Measurements from ENCODE around the gene DLGAP3.
"Not testable (repeated sequence)": the region's sequence is repeated elsewhere in the genome, so short reads cannot be mapped to it uniquely, and the experiment has no call there.

The DLGAP3 gene

GRCh38 chr1:34965597-34965996 lies 36.1 kb upstream of the DLGAP3 start:
- DNase-seq (ENCODE audit: insufficient read length) (no peak), FAIRE-seq (no peak)
- TF ChIP-seq TAF1 (IDR thresholded peaks at IDR 0.05; ENCODE audit: borderline replicate concordance, low read depth, low read length) (no peak), POLR2A (IDR thresholded peaks at IDR 0.05; ENCODE audit: low read depth, low read length) (no peak), POLR2AphosphoS5 (IDR thresholded peaks at IDR 0.05; ENCODE audit: low read depth, low read length) (no peak)

- DNase-seq (ENCODE audit: insufficient read length) (no peak), FAIRE-seq (no peak)
- no peak for TF ChIP-seq TAF1 (IDR thresholded peaks at IDR 0.05; ENCODE audit: borderline replicate concordance, low read depth, low read length)
- no peak for TF ChIP-seq POLR2AphosphoS5 (IDR thresholded peaks at IDR 0.05; ENCODE audit: low read depth, low read length)
- no peak for TF ChIP-seq POLR2A (IDR thresholded peaks at IDR 0.05; ENCODE audit: low read depth, low read length)
These were observed 21.0 kb upstream of the DLGAP3 start for GRCh38 chr1:34950428-34950827.

GRCh38 chr1:34948739-34949138 lies 19.3 kb upstream of the DLGAP3 start:
- not testable (repeated sequence) for FAIRE-seq; DNase-seq (ENCODE audit: insufficient read length)

DNA sequence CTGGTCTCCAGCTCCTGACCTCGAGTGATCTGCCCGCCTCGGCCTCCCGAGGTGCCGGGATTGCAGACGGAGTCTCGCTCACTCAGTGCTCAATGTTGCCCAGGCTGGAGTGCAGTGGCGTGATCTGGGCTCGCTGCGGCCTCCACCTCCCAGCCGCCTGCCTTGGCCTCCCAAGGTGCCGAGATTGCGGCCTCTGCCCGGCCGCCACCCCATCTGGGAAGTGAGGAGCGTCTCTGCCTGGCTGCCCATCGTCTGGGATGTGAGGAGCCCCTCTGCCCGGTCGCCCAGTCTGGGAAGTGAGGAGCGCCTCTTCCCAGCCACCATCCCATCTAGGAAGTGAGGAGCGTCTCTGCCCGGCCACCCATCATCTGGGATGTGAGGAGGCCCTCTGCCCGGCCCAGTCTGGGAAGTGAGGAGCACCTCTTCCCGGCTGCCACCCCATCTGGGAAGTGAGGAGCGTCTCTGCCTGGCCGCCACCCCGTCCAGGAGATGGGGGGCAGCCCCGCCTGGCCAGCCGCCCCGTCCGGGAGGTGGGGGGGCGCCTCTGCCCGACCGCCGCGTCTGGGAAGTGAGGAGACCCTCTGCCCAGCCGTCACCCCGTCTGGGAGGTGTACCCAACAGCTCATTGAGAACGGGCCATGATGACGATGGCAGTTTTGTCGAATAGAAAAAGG lies 18.3 kb upstream of the DLGAP3 start:
- not testable (repeated sequence) for FAIRE-seq; DNase-seq (ENCODE audit: insufficient read length)

DNA sequence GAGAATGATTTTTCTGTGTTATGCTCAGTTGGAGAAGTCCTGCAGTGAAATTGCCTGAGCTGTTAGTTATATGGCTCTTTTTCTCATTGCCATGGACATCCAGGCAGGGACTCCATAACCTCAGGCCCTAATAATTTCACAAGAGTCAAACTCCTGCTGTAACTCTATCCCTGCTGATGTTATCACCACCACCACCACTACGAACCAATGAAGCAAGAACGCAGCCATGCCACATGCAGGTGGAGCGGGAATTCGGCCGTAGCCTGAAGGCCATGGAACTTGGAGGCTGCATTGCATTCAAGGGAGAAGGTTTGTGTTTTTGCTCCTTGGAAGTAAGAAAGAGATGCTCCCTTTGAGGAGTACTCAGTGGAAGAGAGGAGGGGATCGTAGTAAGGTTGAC lies 16.8 kb upstream of the DLGAP3 start:
- FAIRE-seq, result no peak
- DNase-seq (ENCODE audit: insufficient read length), result no peak
- no peak for TF ChIP-seq POLR2A (IDR thresholded peaks at IDR 0.05; ENCODE audit: low read depth, low read length)
- TF ChIP-seq POLR2AphosphoS5 (IDR thresholded peaks at IDR 0.05; ENCODE audit: low read depth, low read length), result no peak
- TF ChIP-seq TAF1 (IDR thresholded peaks at IDR 0.05; ENCODE audit: borderline replicate concordance, low read depth, low read length), result no peak

GRCh38 chr1:34941798-34942197 lies 12.3 kb upstream of the DLGAP3 start:
- DNase-seq (ENCODE audit: insufficient read length); FAIRE-seq: not testable (repeated sequence)

GRCh38 chr1:34930702-34931071 lies 1.2 kb upstream of the DLGAP3 start:
- no peak for TF ChIP-seq POLR2AphosphoS5 (IDR thresholded peaks at IDR 0.05; ENCODE audit: low read depth, low read length)
- no peak for TF ChIP-seq POLR2A (IDR thresholded peaks at IDR 0.05; ENCODE audit: low read depth, low read length)
- TF ChIP-seq TAF1 (IDR thresholded peaks at IDR 0.05; ENCODE audit: borderline replicate concordance, low read depth, low read length), result no peak
- DNase-seq (ENCODE audit: insufficient read length), result no peak
- no peak for FAIRE-seq

DNA sequence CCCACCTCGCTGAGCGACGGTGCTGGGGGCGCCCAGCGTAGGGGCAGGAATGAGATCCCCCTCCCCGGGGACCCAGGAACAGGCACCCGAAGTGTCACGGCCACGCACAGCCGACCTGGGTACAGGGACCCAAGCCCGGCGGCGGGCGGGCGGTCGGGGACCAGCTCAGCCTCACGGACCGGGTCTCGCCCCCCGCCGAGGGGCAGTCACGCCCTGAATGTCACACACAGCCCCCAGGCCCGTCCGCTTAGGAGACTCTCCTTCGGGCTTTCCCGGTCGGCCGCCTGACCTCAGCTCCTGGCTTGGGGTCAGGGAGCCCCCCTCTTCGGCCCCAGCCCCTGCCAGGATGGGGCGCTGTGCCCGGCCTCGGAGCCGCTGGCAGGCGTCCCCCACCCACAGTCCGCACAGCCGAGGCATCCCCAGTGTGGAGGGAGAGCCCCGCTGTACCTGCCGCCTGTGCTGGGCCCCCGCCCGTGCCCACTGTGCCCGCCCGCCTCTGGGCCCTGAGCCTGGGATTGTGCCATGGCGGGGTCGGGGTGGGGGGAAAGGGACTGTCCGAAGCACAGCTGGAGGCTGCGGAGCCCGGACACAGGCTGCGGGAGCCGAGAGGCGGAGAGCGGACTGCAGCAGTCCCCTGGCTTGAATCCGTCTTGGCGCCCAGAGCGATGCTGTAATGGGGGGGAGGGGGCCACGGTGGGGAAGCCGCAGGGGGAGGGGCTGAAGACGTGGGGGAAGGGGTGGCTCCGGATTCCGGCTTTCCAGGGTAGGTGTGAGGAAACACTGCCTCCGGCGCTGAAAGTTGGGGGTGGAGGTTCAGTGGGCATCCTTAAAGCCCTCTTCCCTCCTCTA lies 627 bp upstream of the DLGAP3 start:
- no peak for DNase-seq (ENCODE audit: insufficient read length)
- TF ChIP-seq POLR2A (IDR thresholded peaks at IDR 0.05; ENCODE audit: low read depth, low read length) (no peak), TAF1 (IDR thresholded peaks at IDR 0.05; ENCODE audit: borderline replicate concordance, low read depth, low read length) (no peak), POLR2AphosphoS5 (IDR thresholded peaks at IDR 0.05; ENCODE audit: low read depth, low read length) (no peak)
- FAIRE-seq, result no peak

- DNase-seq (ENCODE audit: insufficient read length) (no peak), FAIRE-seq (peak; percentile 27)
- TF ChIP-seq POLR2AphosphoS5 (IDR thresholded peaks at IDR 0.05; ENCODE audit: low read depth, low read length) (no peak), POLR2A (IDR thresholded peaks at IDR 0.05; ENCODE audit: low read depth, low read length) (no peak), TAF1 (IDR thresholded peaks at IDR 0.05; ENCODE audit: borderline replicate concordance, low read depth, low read length) (no peak)
These were observed 552 bp downstream of the DLGAP3 start for GRCh38 chr1:34928699-34929496.

DNA sequence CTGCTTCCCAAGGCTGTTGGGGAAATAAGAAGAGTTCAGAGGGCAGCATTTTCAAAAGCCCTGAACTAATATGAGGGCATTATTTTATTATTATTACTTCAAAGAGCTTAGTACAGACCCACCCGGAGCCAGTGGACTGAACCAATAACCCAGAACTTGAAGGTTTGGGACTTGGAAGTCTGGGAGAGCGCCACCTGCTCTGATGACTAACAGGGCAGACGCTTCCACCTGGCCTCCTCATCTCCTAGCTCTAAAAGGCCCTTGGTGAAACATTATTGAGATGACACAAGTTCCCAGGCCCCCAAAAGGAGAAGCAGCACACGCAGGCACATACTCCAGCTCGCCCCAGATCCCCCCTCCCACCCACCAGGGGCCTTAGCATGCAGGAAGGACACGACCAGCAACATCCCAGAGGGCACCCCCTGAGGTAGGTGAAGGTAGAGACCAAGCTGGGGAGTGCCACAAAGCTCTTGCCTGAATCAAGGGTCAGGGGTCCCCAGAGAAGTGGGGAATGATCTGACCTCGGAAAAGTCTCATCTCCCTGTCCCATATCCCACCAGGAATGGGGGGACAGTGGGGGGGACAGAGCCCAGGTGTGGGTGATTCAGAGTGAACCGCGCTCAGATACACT lies 1.3 kb downstream of the DLGAP3 start:
- no peak for DNase-seq (ENCODE audit: insufficient read length)
- no peak for FAIRE-seq
- no peak for TF ChIP-seq TAF1 (IDR thresholded peaks at IDR 0.05; ENCODE audit: borderline replicate concordance, low read depth, low read length)
- TF ChIP-seq POLR2AphosphoS5 (IDR thresholded peaks at IDR 0.05; ENCODE audit: low read depth, low read length), result no peak
- TF ChIP-seq POLR2A (IDR thresholded peaks at IDR 0.05; ENCODE audit: low read depth, low read length), result no peak

DNA sequence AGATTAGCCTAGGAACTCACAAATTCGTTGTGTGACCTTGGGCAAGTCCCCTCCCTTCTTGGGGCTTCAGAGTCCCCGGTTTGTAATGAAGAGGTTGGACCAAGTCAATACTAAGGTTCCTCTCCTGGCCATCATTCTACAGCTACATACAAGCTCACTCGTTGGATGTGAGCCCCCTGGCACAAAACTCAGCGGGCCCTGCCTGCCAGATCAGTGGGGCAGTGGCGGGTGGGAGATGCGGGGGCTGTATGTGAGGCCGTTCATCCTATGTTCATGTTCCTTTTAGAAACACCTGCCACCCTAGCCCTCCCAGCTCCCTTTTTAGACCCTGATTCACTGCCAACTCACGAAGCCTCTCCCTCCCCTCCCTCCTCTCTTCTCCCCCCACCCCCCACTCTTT lies 2.1 kb downstream of the DLGAP3 start:
- no peak for DNase-seq (ENCODE audit: insufficient read length)
- no peak for TF ChIP-seq POLR2AphosphoS5 (IDR thresholded peaks at IDR 0.05; ENCODE audit: low read depth, low read length)
- no peak for TF ChIP-seq POLR2A (IDR thresholded peaks at IDR 0.05; ENCODE audit: low read depth, low read length)
- no peak for TF ChIP-seq TAF1 (IDR thresholded peaks at IDR 0.05; ENCODE audit: borderline replicate concordance, low read depth, low read length)
- FAIRE-seq, result no peak

- FAIRE-seq (no peak), DNase-seq (ENCODE audit: insufficient read length) (no peak)
- TF ChIP-seq TAF1 (IDR thresholded peaks at IDR 0.05; ENCODE audit: borderline replicate concordance, low read depth, low read length), result no peak
- no peak for TF ChIP-seq POLR2A (IDR thresholded peaks at IDR 0.05; ENCODE audit: low read depth, low read length)
These were observed 2.6 kb downstream of the DLGAP3 start for GRCh38 chr1:34926894-34927293.
